ENCODE measurements around the gene SEMG1.

SEMG1 gene

GRCh38 chr20:45226287-45226686, 19.5 kb downstream of the SEMG1 start:
- DNase-seq: no peak

- peak; percentile 6 for DNase-seq
Observed at GRCh38 chr20:45229264-45230056, 22.6 kb downstream of the SEMG1 start.

DNA sequence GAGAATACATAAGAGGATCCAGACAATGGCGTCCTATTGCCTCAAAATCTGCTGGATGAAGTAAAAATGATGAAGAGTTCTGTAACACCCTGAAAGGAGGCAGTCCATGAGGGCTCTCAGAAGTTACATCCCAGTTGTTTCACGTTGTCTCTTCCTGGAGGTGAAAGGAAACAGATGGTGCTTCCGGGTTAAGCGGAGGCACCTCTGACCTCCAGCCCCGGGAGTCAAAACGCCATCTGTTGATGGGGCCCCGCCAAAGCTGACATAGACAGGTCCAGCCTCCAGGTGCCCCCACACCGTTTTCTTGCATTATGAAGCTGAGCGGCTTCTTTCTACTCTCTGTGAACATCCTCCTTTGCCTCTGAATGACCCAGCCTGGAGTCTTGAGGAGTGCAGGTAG, 23.8 kb downstream of the SEMG1 start:
- DNase-seq: no peak

GRCh38 chr20:45235995-45236394, 29.2 kb downstream of the SEMG1 start:
- DNase-seq: no peak

- DNase-seq: no peak
Observed at GRCh38 chr20:45238139-45238538, 31.3 kb downstream of the SEMG1 start.

DNA sequence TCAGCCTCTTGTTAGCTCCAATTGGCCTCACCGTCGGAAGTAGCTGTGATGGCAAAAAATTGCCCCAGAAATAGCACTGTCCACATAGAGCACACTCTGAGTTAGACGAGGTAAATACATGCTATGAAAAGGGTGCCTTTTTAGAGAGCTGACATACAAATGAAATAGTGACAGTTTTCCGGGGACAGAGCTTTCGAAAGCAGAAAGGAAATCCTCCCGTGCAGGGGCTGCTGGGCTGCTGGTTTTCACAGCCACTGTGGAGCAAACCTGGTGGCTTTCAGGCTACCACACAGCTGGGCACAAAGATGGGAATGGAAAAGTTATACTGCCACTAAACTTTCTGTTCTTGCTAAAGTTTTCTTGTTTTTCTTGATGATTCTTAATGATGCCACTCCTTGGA, 39.3 kb downstream of the SEMG1 start:
- DNase-seq: no peak

DNA sequence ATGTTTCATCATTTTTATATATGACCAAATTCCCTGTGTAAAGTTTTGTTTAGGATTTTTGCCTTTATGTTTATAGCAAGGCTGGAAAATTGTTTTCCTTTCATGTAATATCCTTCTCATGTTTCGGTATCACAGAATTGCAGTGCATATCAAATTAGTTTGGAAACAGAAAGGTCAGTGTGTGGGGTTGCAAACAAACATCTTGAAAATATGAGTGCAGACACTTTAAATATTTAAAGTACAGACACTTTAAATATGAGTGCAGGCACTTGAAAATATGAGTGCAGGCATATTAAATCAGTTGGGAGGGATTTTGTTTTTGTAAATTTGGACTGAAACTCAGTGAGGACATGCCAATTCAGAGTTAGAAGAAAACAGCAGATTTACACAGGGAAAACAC, 41.0 kb downstream of the SEMG1 start:
- DNase-seq: no peak

- DNase-seq: no peak
Observed at GRCh38 chr20:45248609-45249008, 41.8 kb downstream of the SEMG1 start.

DNA sequence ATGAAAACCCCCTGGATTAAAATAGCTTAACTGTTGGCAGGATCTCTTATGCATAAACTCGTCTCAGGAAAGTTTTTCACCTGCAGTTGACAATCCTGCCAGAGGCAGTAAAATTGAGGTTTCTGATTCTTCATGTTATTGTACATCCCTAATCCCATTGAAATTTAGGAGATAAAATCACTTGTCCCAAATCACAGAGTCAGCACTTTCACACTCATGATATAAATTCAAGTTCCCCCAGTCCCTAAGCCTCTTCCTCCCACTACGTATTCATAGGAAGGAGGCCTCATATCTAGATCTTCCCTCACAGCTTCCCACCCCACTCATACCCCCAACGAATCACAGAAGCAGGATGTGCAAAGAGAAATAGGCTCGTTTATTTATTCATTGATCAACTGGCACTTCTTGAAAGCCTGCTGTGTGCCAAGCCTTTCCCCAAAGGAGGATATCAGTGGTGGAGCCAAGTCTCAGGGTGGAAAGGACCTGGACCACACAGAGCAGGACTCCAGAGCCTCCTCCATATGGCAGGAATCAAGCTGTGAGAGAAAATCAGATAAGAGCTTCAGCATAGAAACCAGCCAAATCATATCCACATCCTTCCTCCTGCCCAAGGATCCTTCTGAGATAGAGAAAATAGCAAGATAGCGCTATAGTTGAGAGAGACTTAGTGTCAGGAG, 45.2 kb downstream of the SEMG1 start:
- no peak for DNase-seq

DNA sequence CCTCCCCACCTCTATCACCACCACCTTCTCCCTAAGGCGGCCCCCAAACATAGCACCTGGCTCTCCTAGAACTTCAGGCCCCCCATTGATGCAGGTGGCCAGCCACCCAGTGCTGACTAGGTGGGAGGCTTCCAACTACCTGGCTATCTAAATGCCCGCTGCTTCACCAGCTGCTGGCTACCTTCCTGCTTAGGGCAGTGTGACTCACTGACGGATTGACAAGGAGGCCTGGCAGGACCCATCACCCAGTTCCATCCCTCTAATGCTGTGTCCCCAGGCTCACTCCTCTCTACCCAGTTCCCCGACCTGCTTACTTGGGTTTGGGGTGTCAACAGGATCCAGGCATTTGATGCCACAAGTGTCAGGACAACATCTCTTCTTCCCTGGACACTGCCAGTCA, 46.4 kb downstream of the SEMG1 start:
- DNase-seq: no peak

DNA sequence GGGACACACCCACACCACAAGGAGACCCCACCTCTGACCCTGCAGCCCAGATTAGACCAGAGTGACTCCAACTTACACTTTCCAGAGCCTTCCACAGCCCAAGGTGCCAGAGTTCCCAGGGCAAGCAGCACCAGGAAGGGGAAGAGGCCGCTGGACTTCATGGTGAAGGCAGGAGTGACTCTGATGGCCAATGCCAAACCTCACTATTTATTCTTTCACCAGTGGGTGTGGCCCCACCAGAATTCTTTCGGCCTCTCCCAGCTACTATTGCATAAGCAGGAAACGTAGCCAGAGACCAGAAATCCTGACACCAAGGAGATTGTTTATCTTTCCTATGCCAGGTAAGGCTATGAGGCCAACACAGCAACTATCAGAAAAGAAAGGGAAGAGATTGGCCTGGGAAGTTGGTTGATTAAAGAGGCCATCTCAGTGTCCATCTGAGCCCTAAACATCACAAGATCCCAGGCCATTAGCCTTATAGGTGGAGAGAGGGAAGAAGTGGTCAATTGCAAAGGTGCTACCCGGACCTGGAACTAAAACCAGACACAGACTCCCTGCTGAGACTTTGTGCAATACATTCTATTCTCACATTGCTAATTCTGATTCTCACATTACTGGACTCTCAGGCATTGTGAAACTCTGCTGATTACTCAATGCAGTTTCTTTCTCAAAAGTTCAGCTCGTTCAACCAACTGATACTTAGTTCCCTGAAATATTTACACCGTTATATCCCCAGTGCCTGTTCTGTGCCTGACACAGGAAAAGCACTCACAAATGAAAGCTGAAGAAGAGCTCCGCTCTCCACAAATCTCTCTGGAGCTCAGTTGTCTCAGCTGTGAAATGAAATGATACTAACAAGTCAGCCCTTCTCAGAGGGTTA, 47.8 kb downstream of the SEMG1 start, which contains the start of gene SLPI:
Gene SLPI (minus strand): TSS at position 182 of the 880 bp plus-strand sequence. CDS start 21 bp downstream, at position 161.
- no peak for DNase-seq

DNA sequence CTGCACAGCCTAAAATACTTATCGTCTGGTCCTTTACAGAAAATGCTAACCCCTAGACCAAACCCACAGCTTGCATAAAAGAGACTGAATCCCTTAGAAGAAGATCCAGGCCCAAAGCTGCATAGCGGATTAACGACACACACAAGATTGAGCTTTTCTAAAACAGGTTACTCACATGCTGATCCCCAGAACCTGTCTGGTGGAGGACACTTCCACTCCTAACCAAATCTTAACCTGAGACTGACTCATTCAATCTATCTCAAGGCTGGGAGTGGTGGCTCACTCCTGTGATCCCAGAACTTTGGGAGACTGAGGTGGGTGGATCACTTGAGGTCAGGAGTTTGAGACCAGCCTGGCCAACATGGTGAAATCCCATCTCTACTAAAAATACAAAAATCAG, 50.3 kb downstream of the SEMG1 start:
- DNase-seq: no peak

GRCh38 chr20:45257711-45258110, 50.9 kb downstream of the SEMG1 start:
- no peak for DNase-seq

DNA sequence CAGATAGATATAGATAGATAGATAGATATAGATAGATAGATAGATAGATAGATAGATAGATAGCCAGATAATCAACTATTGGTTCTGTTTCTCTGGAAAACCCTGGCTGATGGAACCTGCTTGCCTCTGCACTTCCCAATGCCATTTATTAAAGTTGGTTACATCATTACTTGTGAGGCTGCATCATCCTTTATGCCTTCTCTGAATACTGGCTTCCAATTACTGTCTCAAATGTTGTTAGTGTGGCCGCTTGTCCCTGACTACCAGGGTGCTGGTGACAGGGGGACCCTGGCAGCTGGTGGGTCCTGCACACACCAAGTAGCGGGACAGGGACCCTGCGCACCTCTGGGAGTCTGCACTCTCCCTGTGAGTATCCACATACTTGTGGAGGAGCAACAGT, 51.4 kb downstream of the SEMG1 start:
- no peak for DNase-seq

DNA sequence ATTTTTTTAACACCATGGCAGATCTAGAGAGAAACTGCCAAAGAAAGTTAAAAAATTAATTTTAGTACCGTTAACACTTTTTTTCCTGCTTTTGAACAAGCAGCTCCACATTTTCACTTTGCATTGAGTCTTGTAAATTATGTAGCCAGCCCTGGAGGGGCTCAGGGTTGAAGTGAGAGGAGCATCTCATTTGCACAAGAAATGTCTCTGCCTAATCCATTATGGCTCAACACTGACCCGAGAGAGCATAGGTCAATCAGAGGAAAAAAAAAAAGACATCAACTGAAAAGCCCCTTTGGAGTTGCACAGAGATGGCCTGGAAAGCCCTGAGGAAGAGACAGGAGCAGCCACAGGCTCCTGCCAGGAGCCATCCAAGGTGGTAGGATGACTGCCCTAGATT, 51.8 kb downstream of the SEMG1 start:
- DNase-seq: no peak

Measured in CD4-positive, alpha-beta T cell treated with Interferon gamma for 1 hour (primary cell).